Retinal pigment epithelial cell (primary cell): ENCODE data around the gene EBF3.

Experiments used
- DNase-seq: peaks from one replicate; pipeline ENCODE4 v3.0.0-alpha.2; 2010; ENCODE audit warnings: low read depth
- H3K4me3 ChIP-seq: 2 replicates; pipeline ENCODE4 v1.5.1; 2011; ENCODE audit warnings: mild to moderate bottlenecking, low read length, control low read depth, moderate library complexity
- TF ChIP-seq, protein P1 (sequence below): conservative IDR thresholded peaks from 2 replicates; pipeline ENCODE4 v1.5.1; 2011; ENCODE audit warnings: low read depth, low read length, control low read depth, inconsistent platforms

Gene EBF3

DNA sequence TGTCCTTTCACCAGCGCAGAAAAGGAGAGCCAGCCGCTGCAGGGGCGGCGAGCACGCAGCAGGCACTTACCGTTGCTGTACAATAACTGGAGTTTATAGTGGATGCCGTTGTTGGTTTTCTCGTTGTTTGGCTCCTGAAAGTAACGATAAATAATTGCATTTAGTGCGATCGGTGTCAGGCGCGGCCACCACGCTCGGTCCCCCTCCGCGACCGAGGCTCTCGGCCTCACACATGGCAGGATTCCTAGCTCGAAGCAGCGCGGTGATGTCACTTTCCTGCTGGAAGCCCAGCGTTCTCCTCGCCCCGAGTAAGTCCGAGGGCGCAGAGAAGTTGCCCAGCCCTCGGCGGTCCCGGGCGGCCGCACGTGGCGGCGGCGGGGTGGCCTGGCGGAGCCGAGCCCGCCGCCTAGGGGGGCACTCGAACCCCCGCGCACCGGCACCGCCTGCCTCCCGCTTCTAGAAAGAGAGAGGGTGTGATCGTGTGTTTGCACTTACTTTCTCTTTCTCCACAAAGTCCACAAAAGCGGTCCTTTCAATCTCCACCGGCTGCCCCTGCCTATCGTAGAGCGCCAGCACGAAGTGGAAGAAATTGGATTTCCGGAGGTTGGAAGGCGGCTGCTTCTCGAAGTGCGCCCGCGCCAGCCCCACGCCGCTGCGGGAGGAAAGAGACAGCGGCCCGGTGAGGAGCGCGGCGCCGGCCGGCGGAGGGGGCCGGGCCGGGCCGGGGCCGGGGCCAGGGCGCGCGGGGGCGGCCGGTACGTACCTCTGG, 1.0 kb downstream of the EBF3 start:
- DNase-seq: no peak
- no peak overlapping the region for H3K4me3 ChIP-seq
- TF ChIP-seq, protein P1, sequence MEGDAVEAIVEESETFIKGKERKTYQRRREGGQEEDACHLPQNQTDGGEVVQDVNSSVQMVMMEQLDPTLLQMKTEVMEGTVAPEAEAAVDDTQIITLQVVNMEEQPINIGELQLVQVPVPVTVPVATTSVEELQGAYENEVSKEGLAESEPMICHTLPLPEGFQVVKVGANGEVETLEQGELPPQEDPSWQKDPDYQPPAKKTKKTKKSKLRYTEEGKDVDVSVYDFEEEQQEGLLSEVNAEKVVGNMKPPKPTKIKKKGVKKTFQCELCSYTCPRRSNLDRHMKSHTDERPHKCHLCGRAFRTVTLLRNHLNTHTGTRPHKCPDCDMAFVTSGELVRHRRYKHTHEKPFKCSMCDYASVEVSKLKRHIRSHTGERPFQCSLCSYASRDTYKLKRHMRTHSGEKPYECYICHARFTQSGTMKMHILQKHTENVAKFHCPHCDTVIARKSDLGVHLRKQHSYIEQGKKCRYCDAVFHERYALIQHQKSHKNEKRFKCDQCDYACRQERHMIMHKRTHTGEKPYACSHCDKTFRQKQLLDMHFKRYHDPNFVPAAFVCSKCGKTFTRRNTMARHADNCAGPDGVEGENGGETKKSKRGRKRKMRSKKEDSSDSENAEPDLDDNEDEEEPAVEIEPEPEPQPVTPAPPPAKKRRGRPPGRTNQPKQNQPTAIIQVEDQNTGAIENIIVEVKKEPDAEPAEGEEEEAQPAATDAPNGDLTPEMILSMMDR: no peak

DNA sequence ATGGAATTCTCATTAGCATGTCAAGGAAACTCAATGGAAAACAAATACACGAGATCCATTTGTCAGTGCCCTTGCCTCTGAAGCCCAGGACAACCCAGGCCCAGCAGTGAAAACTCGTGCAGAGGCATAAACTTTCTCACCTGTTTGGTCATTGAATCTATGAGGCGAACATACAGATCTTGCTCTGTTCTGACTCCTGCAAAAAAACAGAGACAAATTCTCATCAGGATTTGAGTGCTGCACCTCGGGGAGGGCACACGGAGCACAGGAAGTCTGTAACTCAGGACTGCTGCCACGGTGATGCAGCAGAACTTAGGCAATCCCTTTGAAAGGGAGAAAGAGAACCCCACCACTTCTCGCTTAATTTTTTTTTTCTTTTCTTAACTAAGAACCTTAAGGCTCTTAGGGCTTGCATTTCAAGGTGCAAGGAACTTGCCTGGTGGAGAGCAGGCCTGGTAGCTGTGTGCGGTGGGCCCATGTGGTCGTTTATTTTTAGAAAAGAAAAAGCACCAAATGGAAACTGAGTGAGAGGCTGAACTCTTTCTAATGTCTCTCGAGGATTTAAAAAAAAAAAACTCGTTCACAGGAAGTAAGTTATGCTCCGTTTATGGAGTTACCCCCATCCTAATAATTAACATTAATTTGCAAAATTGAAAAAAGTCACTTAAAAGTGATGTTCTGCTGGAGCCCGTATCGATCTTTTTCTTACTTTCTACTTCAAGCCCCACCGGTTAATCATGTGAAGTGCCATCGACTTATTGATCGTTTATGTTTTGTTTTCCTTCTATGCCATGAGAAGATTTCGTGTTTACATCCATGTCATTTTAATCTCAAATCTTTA, 1.8 kb downstream of the EBF3 start:
- TF ChIP-seq, protein P1: no peak
- no peak for DNase-seq
- no peak overlapping the region for H3K4me3 ChIP-seq

DNA sequence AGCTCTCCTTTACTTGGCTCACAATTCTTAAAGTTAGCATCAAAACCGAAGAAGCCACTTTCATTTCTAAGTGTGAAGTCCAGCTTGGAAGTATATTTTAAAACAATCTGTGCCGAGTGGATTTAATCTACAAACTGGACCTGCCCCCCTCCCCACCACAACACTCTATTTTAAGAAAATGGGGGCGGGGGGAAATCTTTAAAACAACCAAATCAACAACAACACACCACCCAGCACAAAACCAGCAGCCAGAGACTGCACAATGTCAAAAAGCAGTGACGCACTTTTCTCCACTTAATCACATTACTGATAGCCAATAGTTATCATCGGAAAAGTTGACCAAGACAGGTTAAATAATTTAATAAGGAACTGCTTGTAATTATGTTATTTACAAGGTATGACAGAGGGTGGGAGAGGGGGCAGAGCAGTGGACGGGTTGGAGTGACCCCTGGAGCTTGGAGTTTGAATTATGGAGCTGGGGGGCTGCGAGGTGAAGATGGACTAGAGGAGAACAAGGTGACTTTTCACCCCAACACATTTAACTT, 2.8 kb downstream of the EBF3 start:
- no peak overlapping the region for H3K4me3 ChIP-seq
- no peak for DNase-seq
- TF ChIP-seq, protein P1: no peak

DNA sequence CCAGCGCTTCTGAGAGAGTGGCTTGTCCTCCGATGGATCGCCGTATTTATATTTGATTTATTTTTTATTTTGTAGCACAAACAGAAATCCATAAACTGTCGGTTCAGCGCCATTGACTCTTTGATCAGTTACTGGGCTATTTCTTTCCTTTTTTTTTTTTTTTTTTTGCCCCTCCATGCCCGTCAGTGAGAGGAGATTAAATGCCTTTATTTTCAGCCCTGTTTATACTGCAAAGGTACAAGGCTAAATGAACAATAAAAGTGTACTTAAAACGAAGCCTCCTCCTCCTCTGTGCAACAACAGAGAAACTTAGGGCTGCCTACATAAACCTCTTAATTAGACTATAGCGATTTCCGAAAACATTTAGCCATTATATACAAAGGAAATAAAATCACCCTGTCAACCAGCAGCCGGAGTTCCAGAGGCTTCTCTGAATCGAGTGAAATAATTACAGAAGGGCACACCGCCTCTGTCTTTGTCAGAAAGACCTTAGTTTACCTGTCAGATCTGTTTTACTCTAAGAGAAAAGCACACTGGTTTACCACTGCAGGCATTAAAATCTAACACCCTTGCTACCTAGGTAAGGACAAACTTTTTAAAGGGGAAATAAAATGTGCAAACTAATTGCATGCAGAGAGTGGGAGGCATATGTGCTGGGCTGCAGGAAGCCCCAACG, 3.5 kb downstream of the EBF3 start:
- DNase-seq: no peak
- no peak overlapping the region for H3K4me3 ChIP-seq
- TF ChIP-seq, protein P1: no peak

DNA sequence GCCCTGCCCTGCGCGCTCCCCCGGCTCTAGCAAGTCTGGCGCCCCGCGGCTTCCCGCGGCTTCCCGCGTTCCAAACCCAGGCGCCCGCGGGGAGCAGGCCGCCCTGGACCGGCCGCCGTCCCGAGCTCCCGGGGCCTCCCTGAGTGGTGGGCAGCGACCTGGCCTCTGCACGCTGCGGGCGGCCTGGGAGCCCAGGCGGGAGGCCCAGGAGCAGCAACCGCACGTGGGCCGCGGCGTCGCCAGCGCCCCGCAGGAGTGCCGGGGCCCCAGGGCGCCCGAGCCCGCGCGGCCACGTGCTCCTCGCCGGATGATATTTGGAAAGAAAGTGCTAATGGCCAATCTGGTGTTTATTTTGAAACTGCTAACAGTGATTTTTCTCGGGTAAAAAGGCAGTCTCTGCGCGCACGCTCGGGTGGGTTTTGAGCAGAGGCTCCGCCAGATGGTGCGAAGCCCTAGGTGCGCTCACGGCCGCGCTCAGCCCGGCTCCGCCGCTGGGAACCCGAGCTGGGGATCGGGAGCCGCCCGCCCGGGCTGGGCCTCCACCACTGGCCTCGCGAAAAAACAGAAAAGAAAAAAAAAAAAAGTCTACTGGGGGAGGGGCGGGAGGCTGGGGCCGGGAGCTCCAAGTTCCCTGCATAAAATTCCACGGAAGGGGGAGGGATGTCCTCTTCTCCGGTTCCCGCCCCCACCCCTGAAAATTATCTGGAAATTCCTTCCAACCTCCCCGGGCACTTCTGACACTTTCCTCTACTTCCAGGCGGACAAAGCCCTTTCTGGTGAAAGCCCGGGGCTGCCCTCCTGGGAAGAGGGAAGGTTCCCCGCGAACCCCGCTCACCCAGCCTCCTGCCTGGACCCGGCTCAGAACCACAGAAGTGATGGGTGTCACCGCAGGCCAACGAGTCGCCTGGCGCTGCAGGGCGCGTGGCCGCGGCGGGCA, 4.3 kb downstream of the EBF3 start:
- no peak overlapping the region for H3K4me3 ChIP-seq
- no peak for DNase-seq
- TF ChIP-seq, protein P1: no peak
